IPS DF 19.7 (cell line): ENCODE results near the gene SLC7A4.
A peak's percentile ranks its signal among the peaks of the same experiment; 100 is the strongest.
"Not testable (repeated sequence)": the region's sequence is repeated elsewhere in the genome, so short reads cannot be mapped to it uniquely, and the experiment has no call there.

Experiments
- DNase-seq: peaks from one replicate; pipeline ENCODE4 v3.0.0-alpha.2; 2013; ENCODE audit warnings: low read depth, low spot score

Gene SLC7A4

GRCh38 chr22:21020802-21021429, 11.4 kb downstream of the SLC7A4 start:
- DNase-seq, result no peak

GRCh38 chr22:21018314-21018713, 14.0 kb downstream of the SLC7A4 start:
- no peak for DNase-seq

GRCh38 chr22:21016644-21017420, 15.5 kb downstream of the SLC7A4 start:
- no peak for DNase-seq

- no peak for DNase-seq
Observed at GRCh38 chr22:21015466-21016006, 16.8 kb downstream of the SLC7A4 start.

DNA sequence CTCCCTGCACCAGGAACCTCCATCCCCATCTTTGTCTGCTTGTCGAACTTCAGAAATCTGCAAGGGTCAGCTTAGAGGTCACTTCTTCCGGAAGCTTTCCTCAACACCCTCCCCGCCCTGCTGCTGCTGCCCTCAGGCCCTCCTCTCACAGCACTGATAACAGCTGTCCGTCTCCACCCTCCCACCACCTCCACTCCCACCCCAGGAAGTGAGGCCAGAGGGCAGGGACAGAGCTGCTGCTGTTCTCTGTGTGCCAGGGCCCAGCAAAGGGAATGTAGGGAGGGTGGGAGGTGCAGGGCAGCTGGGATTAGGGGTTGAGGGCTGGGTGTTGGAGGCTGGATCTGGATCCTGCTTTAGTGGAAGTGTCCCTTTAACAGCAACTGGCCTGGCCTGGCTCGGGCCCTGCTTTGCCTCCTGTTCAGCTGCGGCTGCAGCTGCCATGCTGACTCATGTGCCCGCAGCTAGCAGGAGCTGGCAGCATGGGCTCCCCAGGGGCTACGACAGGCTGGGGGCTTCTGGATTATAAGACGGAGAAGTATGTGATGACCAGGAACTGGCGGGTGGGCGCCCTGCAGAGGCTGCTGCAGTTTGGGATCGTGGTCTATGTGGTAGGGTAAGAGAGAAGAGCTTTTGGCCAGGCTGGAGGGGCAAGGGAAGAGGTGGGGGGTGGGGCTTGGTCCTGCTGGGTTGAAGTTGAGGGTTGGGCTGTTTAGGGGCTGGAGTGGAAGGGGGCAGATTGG, 17.5 kb downstream of the SLC7A4 start, which contains the start of gene P2RX6:
Gene P2RX6 (plus strand): TSS at position 440 of the 740 bp plus-strand sequence. CDS start 10 bp downstream, at position 450.
- DNase-seq, result no peak

DNA sequence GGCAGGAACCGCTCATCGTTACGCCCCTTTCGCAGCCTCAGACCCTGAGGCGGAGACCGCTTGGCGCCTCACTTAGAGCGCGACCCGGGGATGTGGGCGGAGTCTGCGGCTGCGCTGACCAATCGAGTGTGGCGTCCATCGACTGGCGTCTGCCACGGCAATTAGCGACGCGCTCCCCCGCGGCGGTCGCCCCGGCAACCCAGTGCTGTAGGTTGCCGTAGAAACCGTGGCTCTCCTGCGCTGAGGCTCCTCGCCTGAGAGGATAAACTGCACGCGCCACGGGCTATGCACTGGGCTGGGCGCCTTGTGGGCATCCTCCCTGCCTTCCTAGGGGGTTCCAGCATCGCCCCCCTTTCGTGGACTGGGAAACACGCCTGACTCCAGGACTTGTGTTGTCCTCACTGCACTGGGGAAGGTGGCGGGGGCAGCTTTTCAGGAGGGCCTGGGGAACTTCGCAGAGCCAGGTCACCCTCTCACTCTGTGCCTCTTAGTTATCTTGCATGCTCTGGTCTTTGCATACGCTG, 18.1 kb downstream of the SLC7A4 start:
- no peak for DNase-seq

DNA sequence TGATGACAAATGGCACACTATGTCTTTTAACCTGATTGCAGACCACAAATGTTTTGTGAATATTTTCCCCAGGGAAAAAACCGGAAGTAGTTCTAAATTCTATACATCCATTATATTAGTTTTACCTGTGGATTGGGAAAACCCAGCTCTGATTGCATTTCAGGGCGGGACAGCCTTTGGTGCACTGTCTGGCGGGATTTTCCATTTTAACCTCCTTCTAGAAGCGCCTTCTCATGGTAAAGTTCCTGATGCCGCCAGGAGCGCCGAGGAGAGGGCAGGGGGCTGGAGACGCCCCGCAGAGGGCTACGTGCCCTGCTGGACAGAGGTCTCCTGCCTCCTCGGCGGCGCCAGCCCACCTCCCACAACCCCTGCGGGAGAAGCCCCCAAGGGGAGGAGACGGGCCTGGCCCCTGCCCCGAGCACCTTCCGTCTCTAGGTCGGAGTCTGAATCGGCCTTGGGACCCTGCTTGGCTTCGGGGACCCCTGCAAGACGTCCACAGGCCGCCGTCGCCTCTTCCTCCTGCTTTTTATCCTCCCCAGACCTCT, 18.6 kb downstream of the SLC7A4 start:
- no peak for DNase-seq

DNA sequence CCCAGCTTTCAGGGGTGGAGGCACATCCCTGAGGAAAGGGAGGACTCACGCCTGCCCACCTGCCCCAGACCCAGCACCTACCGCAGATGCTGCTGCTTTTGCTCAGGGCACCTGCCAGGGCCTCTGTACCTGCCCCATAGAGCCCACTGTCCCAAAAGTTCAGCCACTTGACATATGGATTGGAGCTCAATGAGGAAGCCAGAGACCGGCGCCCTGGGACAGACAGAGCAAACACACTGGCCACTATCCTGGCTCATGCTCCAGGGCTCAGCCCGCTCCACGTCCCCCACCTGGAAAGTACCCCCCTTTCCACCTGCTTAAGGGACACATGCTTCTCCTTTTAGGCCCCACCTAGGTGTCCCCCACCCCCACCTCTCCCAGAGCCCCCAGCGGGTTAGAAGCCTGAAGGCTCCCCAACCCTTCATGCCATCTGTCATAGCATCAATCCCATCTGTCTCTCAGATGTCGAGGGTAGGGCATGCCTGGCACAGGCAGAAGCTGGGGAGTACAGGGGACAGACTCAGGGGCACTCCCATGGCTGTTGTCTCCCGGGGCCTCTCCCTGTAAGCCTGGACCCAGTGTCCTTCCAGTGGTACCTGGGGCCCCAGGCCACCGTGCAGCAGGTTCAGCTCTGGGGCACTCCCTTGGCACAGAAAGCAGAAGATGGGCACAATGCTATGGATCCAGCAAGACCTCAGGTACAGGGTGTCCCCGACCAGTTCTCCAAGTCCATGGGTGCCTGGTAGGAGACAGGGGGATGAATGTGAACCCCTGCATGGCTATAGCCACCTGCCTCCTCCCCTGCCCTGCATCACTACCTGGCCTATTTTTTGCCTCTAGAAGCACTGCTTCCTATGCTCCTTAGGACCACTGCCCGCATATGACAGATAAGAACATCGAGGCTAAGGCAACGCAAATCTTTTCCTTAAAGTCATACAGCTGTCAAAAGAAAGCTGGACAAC, 19.6 kb downstream of the SLC7A4 start:
- no peak for DNase-seq

DNA sequence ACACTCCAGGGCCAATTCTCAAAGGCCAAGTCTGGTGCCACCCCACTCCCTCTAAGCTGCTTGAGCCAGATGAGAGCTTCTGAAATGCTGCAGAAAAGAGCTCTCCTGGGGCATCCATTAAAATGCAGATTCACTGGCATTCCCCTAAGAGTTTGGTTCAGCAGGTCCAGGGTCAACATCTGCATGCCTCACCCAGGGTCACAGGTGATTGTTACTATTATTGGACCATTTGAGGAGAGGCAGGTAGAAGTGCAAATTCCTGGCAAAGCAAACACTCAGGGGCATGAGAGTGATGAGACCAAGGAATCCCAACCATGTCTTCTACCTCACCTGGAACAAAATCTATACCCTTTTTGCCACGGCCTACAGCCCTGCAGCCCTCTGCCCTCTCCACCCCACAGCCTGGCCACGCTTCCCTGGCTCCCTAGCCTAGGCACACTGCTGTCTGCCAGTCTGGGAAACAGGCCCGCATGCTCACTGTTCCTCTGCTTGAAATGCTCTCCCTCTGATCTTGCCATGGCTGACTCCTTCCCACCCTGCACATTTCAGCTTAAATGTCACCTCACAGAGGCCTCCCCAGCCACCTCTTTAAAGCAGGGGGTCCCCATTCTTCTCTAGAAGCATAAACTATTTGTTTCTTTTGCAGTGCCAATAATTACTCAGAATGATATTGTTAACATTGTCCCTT, 21.8 kb downstream of the SLC7A4 start:
- DNase-seq, result no peak

GRCh38 chr22:21009638-21010425, 22.5 kb downstream of the SLC7A4 start:
- no peak for DNase-seq

DNA sequence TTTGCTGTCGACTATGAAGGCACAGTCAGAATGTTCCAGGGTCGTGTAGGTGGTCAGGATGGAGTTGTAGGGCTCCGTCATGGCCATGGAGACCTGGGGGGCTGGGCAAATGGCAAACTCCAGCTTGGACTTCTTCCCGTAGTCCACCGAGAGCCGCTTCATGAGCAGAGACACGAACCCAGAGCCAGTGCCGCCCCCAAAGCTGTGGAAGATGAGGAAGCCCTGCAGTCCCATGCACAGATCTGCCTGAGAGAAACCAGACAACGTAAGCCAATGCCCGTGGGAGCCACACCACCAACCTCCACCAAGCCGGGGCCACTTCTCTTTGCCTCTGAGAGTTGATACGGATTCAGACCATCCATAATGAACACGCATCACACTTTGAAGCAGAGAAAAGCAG, 23.2 kb downstream of the SLC7A4 start:
- not testable (repeated sequence) for DNase-seq

DNA sequence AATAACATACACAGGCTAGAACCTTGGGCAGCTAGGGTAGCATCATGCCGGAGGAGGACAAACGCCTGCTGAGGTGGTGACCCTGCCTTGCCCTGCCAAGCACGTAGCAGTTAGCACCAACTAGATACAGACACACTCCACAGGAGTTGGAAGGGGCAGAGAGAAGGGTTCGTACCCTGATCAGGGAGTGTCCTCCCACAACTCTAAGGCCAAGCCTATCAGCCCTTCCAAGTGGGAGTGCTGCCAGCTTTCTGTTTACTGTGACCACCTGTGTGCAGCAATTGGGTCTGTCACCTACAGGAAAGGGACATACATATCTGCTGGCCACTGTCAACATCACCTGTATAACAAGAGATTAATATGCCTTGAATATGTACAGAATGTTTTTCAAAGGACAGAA, 28.6 kb downstream of the SLC7A4 start:
- DNase-seq, result no peak

GRCh38 chr22:21001601-21002325, 30.6 kb downstream of the SLC7A4 start, which contains the start of gene THAP7:
Gene THAP7 (minus strand): TSS chr22:21002118. CDS start chr22:21001911, 207 bp downstream.
- peak; percentile 57 for DNase-seq

- DNase-seq, result no peak
Observed at GRCh38 chr22:21000987-21001600, 31.3 kb downstream of the SLC7A4 start.

- no peak for DNase-seq
Observed at GRCh38 chr22:21000207-21000986, 32.0 kb downstream of the SLC7A4 start.

- DNase-seq, result no peak
Observed at GRCh38 chr22:20999350-21000206, 32.8 kb downstream of the SLC7A4 start.
